NCI-H2171 (cell line): ENCODE measurements around the gene TCEAL3.
"Not testable (repeated sequence)": the region's sequence is repeated elsewhere in the genome, so short reads cannot be mapped to it uniquely, and the experiment has no call there.

Experiments
- DNase-seq: peaks from one replicate; lab custom pipeline; 2025; lab: John Stamatoyannopoulos, UW

TCEAL3 gene, protein sequence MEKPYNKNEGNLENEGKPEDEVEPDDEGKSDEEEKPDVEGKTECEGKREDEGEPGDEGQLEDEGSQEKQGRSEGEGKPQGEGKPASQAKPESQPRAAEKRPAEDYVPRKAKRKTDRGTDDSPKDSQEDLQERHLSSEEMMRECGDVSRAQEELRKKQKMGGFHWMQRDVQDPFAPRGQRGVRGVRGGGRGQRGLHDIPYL

DNA sequence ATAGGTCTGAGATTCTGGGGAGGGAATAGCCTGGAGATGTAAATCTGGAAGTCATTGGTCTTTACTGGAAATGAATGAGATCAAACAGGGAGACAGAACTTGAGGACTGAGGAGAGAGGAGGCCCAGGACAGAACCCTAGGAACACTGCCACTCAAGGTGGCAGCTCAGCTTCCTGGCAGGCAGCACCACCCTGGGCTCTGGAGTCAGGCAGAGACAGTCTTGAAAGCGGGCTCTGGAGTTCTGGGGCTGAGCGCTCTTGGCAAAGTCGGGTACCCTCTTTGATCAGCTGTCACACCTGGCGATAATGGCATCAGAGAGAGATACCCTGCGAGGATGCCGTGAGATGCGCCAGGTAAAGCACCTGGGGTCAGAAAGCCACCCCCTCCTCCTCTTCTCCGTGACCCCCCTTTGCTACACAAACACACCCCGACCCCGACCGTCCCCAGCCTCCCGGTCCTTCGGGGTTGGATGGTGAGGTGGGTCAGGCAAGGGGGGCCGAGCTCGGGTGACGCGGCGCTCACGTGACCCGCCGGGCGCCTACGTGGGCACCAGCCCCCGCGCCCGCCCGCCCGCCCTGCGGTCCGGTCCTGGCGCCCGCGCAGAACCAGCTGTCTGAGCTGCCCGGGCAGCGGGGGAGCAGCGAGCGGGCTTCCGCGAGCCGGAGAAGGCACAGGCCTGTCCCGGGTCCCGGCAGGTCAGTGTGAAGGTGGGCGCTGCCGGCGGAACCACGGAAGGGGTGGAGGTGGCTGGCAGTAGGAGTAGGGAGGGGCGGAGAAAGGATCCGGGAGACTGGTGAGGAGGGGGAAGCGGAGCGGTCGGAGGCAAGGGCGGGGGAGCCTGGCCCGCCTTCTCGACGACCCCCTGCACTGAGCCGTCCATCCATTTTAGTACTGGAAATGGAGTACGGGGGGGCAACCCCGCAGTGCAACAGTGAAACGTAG, at the start of gene TCEAL3:
Gene TCEAL3 (plus strand): TSS at position 600 of the 942 bp plus-strand sequence. CDS start 1,102 bp downstream, outside the sequence.
- DNase-seq: peak; percentile 46

DNA sequence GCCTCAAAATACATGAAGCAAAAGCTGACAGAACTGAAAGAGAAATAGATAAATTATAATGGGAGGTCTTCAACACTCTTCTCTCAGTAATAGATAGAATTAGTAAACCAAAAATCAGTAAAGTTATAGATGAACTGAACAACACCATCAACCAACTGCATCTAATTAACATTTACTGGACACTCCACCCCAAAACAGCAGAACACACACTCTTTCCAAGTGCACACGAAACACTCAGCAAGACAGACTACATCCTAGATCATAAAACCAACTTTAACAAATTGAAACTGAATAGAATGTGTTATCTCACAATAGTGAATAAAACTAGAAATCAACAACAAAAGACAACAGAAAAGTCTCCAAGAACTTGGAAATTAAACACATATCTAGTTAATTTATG, 47.5 kb upstream of the TCEAL3 start:
- DNase-seq: no peak

DNA sequence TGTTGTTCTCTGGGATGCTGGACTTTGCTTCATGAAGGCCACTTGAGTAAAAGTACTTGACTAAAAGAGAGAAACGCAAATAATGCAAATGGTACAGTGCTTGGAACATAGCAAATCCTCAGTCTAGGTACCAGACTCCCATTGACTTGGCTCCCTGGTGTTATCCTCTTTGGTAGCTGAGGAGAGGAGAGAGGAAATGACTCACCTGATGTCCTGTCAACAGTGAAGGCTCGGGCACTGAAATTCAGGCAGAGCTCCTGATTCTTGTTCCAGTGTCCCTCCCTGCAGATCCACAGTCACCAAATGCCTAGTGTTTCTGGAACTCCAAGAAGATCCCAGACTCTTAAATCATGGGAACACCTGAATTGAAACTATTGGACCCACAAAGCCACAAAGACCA, 45.0 kb upstream of the TCEAL3 start:
- DNase-seq: no peak

DNA sequence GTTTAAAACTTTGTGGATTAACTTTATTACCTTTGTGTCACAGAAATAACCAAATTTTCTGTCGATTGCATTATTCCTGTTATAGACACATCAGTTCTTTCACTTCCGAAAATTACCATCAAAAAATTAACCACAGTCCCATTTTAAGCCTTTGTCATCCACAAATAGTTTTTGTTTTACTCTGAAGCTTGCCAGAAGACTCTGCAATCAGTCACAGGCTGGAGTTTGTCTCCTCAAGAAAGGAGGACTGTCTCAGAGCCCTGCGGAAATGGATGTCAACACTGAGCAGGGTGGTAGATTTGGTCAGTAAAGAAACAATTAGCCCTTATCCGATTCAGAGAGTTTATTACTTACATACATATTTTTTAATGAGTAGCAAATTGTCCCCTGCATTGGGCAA, 42.6 kb upstream of the TCEAL3 start:
- no peak for DNase-seq

DNA sequence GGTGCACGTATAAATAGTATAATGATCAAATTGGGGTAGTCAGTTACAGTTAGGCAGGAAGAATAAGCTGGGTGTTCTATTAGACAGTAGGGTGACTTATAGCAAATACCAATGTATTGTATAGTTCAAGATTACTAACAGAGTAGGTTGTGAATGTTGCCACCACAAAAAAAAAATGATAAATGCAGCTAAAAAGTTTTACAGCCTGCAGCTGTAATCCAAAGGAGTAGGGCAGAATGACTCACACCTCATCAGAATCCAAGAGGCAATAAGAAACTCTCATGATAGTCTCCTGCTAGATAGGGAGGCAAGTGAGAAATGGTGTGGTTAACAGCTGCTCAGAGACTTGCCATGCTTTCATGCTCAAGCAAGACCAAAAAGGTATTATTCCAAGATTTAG, 42.0 kb upstream of the TCEAL3 start:
- no peak for DNase-seq

DNA sequence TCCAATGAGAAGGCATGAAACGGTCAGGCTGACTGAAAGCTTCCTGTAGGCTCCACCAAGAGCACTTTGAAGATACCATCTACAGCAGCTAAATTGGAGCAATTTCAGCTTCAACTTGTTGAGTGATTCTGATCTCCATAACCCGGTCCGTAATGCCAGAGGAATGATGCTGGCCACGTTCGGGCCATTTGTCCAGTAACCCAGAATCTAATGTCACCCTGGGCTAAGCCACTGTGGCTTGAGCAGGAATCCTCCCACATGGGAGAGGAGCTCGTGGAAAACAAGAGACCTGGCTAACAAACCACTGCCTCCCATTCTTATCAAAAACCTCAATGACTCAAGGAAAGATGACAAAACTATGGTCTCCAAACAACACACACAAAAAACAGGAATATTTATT, 36.6 kb upstream of the TCEAL3 start:
- DNase-seq: no peak

DNA sequence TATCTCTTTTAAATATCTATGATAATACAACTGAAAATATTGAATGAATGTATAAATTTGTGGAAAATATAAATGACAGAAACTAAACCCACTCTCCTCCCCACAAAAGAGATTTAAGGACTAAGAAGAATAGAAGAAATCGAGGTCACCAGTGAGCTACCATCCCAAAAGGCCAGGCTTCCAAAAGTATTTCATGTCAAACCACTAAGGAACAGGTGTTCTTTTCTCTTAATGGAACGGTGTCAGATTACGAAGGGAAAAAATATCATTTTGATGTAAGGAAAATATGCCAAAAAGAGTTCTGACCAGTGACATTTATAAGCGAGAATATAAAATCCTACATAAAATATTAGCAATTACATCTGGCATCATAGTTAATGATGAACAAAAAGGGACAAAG, 36.0 kb upstream of the TCEAL3 start:
- DNase-seq: no peak

DNA sequence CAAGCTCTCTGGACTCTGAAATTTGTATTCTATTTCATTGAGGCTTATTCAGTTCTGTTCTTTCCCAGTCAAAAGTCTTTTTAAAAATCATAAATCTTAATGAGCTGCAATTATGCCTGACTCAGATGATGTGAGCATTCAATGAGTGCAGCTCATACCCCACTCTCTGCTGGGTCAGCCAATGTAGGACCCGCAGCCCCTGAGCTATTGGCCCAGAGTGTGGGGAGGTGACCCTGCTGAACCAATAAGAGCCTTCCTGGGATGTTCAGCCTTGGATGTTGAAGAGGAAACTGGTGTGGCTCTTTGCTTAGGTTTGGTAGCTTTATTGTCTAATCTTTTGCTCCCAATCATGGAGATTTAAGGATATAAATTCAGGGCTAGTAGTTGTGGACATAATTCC, 34.6 kb upstream of the TCEAL3 start:
- DNase-seq: no peak

DNA sequence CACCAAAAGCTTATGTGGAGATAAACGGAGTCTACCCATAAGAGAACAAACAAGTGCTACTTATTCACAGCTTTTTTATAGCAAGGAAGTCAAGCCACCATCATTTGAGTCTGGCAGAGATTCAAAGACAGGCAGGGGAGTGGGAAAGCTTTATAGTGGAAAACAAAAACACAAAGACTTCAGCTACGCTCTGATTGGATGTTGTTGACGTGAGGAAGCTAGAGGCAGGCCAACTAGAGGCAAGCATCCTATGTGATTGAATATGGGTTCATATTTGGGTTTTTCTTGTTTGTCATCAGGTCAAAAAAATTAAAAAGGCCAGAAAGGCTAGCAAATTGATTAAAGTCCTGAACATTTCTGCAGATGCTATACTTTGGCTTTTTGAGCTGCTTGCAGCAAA, 23.2 kb upstream of the TCEAL3 start:
- no peak for DNase-seq

DNA sequence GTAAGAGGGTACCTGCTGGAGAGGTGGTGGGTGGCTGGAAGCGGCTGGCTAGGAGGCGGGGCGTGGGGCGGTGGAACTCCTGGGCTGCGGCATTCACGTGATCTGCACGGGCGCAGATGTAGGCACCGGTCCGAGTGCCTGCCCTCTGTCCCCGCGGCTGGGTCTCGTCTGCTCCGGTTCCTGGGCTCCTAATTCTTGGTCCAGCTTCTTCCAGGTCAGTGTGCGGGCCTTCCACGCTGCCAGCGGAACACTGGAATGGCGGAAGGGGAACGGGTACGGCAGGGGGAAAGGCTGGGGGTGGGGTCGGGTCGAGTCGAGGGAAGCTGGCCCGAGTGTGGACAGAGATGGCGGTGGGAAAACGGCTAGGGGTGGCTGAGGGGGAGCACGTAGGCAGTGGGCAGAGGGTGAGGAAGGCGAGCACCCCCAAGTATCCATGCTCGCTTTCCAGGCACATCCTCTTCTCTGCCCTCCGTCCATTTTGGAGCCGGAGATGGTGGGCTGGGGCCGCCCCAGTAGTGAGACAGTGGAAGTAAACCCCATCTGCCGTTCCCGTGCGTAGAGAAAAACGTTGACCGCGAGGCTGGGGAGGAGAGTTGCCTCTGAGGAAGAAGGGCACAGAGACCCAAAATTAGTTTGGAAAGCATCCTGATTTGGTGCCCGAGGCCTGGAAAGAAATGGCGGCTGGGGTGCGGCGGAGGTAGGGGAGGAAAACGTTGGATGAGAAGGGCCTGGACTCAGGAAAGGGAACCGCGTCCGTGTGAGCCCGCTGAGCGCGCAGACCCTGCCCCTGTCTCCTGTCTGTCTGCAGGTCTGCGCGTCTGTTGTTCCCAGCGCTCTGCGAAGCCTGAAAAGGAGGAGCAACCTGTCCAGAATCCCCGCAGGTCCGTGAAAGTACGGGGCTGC, 22.1 kb upstream of the TCEAL3 start, which contains the start of gene TCEAL4:
Gene TCEAL4 (plus strand): TSS at position 105 of the 903 bp plus-strand sequence. CDS start 1,161 bp downstream, outside the sequence.
- peak; percentile 42 for DNase-seq

DNA sequence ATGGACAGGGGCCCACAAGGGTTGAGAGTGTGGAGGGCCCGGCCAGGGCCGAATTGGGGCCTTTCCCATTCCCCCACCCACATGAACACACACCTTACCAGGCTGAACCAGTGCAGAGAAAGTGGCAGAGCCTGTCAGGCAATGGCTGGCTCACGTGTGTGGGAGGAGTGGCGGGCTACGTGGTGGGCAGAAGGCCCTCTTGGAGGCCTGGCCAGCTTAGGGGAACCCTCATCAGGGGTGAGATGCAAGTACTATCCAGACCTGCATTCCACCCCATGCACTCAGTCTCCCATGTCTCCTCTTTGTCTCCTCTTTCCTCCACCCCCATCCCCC, 21.5 kb upstream of the TCEAL3 start:
- DNase-seq: no peak

DNA sequence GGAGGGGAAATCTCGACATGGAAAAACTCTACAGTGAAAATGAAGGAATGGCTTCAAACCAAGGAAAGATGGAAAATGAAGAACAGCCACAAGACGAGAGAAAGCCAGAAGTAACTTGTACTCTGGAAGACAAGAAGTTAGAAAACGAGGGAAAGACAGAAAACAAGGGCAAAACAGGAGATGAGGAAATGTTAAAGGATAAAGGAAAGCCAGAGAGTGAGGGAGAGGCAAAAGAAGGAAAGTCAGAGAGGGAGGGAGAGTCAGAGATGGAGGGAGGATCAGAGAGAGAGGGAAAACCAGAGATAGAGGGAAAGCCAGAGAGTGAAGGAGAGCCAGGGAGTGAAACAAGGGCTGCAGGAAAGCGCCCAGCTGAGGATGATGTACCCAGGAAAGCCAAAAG, 21.1 kb upstream of the TCEAL3 start:
- no peak for DNase-seq

DNA sequence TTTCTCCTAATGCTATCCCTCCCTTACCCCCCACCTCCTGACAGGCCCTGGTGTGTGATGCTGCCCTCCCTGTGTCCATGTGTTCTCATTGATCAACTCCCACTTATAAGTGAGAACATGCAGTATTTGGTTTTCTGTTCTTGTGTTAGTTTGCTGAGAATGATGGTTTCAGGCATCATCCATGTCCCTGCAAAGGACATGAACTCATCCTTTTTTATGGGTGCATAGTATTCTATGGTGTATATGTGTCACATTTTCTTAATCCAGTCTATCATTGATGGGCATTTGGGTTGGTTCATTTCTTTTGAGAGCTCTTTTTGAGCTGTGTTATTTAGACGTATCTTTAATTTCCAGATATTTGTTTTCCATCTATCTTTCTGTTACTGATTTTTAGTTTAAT, 15.5 kb upstream of the TCEAL3 start:
- DNase-seq: not testable (repeated sequence)

DNA sequence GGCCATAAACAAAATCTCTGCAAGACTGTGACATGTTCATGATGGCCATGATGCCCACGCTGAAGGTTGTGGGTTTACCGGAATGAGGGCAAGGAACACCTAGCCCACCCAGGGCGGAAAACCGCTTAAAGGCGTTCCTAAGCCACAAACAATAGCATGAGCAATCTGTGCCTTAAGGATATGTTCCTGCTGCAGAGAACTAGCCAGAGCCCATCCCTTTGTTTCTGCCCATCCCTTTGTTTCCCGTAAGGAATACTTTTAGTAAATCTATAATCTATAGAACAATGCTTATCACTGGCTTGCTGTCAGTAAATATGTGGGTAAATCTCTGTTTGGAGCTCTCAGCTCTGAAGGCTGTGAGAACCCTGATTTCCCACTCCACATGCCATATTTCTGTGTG, 12.6 kb upstream of the TCEAL3 start:
- DNase-seq: not testable (repeated sequence)

DNA sequence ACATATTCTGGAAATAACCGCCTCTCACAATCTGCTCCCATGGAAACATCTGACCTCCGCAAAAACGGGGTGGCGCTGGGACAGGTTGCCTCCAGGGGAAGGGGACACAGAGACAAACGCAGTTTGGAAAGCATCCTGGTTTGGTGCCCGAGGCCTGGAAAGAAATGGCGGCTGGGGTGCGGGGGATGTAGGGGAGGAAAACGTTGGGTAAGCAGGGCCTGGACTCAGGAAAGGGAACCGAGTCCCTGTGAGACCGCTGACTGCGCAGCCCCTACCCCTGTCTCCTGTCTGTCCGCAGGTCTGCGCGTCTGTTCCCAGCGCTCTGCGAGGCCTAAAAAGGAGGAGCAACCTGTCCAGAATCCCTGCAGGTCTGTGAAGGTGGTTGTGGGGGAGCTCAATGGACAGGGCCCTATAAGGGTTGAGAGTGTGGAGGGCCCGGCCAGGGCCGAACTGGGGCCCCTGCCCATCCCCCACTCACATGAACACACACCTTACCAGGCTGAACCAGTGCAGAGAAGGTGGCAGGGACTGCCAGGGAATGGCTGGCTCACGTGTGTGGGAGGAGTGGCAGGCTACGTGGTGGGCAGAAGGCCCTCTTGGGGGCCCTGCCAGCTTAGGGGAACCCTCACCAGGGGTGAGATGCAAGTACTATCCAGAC, 672 bp downstream of the TCEAL3 start:
- no peak for DNase-seq

DNA sequence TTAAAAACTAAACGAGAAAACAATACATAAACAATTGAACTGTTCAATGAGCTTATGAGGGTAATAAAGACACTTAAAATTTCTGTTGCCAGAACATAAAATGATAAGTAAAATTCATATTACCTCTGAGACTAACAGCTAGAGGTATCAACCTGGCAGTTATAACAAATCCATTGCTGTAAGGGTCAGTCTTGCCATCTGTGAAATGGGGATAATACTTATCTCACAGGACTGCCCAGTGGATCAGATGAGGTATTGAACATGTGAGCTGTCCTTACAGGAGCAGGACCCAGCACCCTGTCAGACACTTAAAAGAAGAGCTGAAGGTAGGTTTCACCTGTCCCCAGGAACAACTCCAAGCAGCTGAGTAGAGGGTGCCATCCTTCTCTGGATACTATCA, 2.5 kb downstream of the TCEAL3 start:
- no peak for DNase-seq

DNA sequence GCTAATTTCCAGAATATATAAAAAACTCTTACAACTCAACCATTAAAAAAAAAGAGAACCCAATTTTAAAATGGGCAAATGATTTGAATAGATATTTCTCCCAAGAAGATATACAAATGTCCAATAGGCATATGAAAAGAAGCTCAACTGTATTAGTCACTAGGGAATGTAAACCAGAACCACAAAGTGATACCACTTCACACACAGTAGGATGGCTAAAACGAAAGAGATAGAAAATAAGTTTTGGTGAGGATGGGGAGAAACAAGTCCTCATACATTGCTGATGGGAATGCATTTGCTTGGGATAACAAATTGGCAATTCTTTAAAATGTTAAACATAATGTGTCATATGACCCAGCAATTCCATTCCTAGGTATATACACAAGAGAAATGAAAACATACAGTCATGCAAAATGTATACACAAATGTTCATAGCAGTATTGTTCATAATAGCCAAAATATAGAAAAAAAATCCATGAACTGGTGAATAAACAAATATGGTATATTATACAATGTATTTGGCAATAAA, 5.7 kb downstream of the TCEAL3 start:
- DNase-seq: no peak

DNA sequence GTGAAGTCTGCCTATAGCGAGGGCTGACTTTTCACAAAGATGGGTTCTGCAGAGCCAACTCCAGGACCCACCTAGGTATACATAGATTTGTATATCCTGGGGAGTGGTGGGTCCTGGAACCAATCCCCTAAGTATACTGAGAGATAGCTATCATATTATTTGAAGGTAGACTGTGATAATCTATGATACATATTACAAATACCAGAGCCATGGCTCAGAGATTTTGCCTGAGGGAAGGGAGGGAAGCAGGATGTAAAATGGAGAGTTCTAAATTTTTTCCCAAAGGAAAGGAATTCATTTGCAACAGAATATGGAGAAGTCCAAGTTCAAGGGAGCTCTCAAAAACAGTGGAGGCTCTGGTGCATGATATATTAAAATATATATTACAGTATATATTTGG, 7.2 kb downstream of the TCEAL3 start:
- DNase-seq: no peak

DNA sequence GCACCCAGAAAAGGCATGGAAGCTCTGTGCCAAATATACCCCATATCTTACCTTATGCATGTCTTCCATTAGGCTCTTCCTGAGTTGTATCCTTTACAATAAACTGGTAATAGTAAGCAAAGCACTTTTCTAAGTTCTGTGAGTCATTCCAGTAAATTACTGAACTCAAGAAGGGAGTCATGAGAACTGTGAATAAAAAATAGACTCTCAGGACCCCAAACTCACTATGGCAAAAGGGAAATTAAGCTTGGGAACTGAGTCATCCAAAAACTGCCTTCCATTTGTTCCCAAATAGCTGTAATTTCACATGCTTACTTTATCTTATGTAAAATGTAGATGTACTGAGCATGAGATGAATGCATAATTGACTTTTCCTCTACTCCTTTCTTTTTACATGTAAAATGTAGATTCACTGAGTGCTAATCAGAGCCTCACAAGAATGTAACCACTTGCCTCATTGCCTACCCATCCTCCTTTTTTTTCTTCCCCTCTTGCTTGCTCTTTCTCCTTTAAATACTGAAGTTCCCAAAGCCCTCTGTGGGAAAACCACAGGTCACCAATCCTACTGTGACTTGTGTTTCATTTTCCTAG, 8.1 kb downstream of the TCEAL3 start:
- DNase-seq: no peak

DNA sequence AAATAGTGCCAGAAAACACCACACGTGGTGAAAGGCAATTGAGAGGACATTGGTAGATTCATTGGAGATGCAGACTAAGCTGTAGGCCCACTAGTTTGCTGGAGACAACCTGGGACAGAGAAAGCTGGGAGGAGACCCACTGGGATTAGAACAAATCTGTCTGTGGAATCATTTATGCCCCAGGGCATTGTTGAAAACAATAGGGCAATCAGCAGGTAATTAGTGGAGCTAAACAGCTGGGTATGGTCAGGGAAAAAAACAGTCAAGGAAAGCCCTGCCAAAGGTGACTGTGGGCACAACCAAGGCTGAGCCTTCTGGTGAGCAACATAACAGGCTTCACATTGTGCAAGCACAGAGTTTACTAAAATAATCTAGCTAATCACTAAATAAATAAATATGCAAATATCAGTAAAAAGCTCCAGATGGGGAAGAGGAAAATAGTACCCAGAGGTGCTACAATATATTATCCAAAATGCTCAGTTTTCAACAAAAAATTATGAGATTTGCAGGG, 9.0 kb downstream of the TCEAL3 start:
- DNase-seq: no peak

DNA sequence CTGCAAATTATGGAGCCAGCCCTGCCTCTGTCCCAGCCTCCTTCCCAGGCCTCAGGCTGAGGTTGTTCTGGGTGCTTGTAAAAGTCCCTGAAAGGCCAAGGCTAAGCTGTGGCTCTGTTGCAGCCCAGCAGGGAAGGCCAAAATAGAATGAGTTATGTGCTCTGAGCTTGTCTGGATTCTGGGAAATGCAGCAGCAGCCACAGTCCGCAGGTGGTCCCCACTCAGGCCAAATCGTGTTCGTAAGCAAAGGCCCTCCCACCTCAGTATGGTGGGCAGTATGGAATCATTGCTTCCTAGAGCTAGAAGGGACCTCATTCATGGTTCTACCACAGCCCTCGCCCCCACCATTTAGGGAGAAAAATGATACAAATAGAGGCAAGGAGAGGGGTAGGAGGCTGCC, 16.3 kb downstream of the TCEAL3 start:
- no peak for DNase-seq
